NOMO-1 treated with DMSO at 0.1 percent for 48 hours (cell line): ENCODE results near the gene PIEZO2.

Experiments
- DNase-seq: peaks from one replicate; lab custom pipeline; 2025; ENCODE audit not compliant: unreplicated experiment; lab: John Stamatoyannopoulos, UW

The PIEZO2 gene

GRCh38 chr18:10989486-10989885 is 159.9 kb downstream of the PIEZO2 start:
- no peak for DNase-seq

- DNase-seq = no peak
Measured at GRCh38 chr18:10985689-10986088, 163.7 kb downstream of the PIEZO2 start.

- DNase-seq = no peak
Measured at GRCh38 chr18:10979411-10979810, 170.0 kb downstream of the PIEZO2 start.

GRCh38 chr18:10977042-10977441 is 172.3 kb downstream of the PIEZO2 start:
- DNase-seq = no peak

- DNase-seq = no peak
Measured at GRCh38 chr18:10973567-10974203, 175.7 kb downstream of the PIEZO2 start.

- DNase-seq = no peak
Measured at GRCh38 chr18:10971717-10972116, 177.7 kb downstream of the PIEZO2 start.

- no peak for DNase-seq
Measured at GRCh38 chr18:10965119-10965518, 184.2 kb downstream of the PIEZO2 start.

- no peak for DNase-seq
Measured at GRCh38 chr18:10953672-10954071, 195.7 kb downstream of the PIEZO2 start.

- no peak for DNase-seq
Measured at GRCh38 chr18:10951631-10952544, 197.5 kb downstream of the PIEZO2 start.

- no peak for DNase-seq
Measured at GRCh38 chr18:10950876-10951630, 198.3 kb downstream of the PIEZO2 start.

- no peak for DNase-seq
Measured at GRCh38 chr18:10950080-10950875, 199.1 kb downstream of the PIEZO2 start.

GRCh38 chr18:10949655-10950054 is 199.7 kb downstream of the PIEZO2 start:
- DNase-seq = no peak

- no peak for DNase-seq
Measured at GRCh38 chr18:10948421-10948820, 200.9 kb downstream of the PIEZO2 start.

GRCh38 chr18:10946058-10946457 is 203.3 kb downstream of the PIEZO2 start:
- DNase-seq = no peak

GRCh38 chr18:10942998-10943397 is 206.4 kb downstream of the PIEZO2 start:
- no peak for DNase-seq

- no peak for DNase-seq
Measured at GRCh38 chr18:10939822-10940221, 209.5 kb downstream of the PIEZO2 start.

GRCh38 chr18:10937743-10938640 is 211.4 kb downstream of the PIEZO2 start:
- no peak for DNase-seq

- no peak for DNase-seq
Measured at GRCh38 chr18:10936176-10937053, 213.0 kb downstream of the PIEZO2 start.

- DNase-seq = no peak
Measured at GRCh38 chr18:10935588-10935987, 213.8 kb downstream of the PIEZO2 start.
